ENCODE measurements around the gene SZT2. TPM values are rescaled to one million over a fixed set of nuclear protein-coding genes. Genes with fewer than 3 reads are reported as not detected.
"Not testable (repeated sequence)": the region's sequence is repeated elsewhere in the genome, so short reads cannot be mapped to it uniquely, and the experiment has no call there.

Gene SZT2
- polyA plus RNA-seq, 2 donors, result 9.8 to 39.3 TPM

DNA sequence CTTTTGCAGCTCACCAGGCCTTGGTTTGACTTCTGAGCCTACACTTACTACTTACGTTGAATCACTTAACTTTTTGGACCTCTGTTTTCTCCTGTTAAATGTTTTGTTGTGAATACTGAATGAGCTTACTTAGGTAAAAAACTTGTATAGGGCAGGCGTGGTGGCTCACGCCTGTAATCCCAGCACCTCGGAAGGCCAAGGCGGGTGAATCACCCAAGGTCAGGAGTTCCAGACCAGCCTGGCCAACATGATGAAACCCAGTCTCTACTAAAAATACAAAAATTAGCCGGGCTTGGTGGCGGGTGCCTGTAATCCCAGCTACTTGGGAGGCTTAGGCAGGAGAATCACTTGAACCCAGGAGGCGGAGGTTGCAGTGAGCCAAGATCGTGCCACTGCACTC lies 10.7 kb downstream of the SZT2 start:
- H3K27me3 ChIP-seq (ENCODE audit: control insufficient read depth in 1 of 2, insufficient read depth in 2 of 2, low read length in 2 of 2); H3K9me3 ChIP-seq (ENCODE audit: control insufficient read depth in 2 of 2, insufficient read depth in 1 of 2, low read depth in 1 of 2, low read length in 1 of 2); H3K27ac ChIP-seq (ENCODE audit: low read depth in 2 of 2, low read length in 1 of 2); H3K4me1 ChIP-seq (ENCODE audit: control insufficient read depth in 2 of 2, insufficient read depth in 2 of 2, low read length in 1 of 2); H3K4me3 ChIP-seq (ENCODE audit: low read depth in 1 of 2, low read length in 2 of 2): not testable (repeated sequence)
- H3K36me3 ChIP-seq (ENCODE audit: control insufficient read depth in 2 of 2, insufficient read depth in 2 of 2, low read length in 1 of 2), result peaks cover 8 to 15% of the 10 kb centered on the region in 2 donors
- WGBS, 2 donors, result 90 to 92% methylated on average over 9 of the region's 9 CpGs

DNA sequence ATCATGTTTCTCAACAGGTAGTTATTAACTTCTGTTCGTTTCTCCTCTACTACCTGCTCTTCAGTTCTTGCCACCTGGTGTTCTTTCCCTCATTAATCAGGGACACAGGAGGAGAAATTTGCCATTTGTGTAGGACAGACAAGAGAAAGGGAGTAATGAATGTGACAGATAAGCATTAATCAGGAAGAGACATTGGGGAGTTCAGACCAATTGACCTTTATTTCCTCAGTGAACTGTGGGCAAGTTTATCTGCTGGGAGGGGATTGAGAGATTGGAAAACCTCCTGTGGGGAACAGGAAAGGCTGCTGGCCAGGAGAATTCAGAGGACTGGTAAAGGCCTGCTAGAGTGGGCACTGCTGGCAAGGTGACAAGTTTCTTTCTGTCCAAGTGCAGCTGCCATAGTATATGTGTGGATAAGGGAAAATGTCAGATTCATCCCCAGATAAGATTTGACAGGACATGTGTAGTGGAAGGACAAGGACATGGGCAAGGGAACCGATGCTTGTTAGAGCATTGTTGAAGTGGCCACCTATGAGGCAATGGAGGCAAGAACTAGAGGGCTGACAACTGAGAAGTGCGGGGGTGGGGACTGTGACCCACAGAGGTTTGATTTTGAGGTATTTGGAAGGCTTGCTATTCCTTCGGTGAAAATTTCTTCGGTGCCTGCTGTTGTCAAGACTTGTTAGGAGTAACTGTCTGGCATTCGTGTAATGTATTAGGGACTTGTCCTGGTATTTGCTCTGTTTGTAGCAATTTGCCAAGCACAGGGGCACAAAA lies 12.6 kb downstream of the SZT2 start:
- WGBS, 2 donors, result 81 to 85% methylated on average over 6 of the region's 6 CpGs
- H3K36me3 ChIP-seq (ENCODE audit: control insufficient read depth in 2 of 2, insufficient read depth in 2 of 2, low read length in 1 of 2), result peaks cover 13 to 19% of the 10 kb centered on the region in 2 donors
- H3K4me1 ChIP-seq (ENCODE audit: control insufficient read depth in 2 of 2, insufficient read depth in 2 of 2, low read length in 1 of 2), result no peaks in the 10 kb centered on the region
- no peak overlapping the region for H3K27ac ChIP-seq (ENCODE audit: low read depth in 2 of 2, low read length in 1 of 2)
- no peaks in the 10 kb centered on the region for H3K9me3 ChIP-seq (ENCODE audit: control insufficient read depth in 2 of 2, insufficient read depth in 1 of 2, low read depth in 1 of 2, low read length in 1 of 2)
- no peaks in the 10 kb centered on the region for H3K27me3 ChIP-seq (ENCODE audit: control insufficient read depth in 1 of 2, insufficient read depth in 2 of 2, low read length in 2 of 2)
- no peak overlapping the region for H3K4me3 ChIP-seq (ENCODE audit: low read depth in 1 of 2, low read length in 2 of 2)

DNA sequence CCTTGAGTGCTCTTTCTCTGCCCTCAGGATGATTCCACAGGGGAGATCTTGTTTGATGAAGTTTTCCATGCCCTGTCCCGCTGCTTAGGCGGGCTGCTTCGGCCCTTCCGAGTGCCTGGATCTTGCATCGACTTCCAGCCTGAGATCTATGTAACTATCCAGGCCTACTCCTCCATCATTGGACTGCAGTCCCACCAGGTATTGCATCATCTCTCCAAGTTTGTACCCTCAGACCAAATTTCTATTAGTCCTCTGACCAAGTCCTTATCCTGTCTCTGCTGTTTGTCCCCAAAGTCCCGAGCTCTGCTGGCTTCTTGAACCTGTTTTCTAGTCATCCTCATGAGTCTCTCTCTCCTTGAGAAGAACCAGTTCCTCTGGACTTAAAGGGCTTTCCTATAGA lies 14.7 kb downstream of the SZT2 start:
- Histone ChIP-seq H3K4me3 (ENCODE audit: low read depth in 1 of 2, low read length in 2 of 2) (no peak overlapping the region), H3K27ac (ENCODE audit: low read depth in 2 of 2, low read length in 1 of 2) (no peak overlapping the region), H3K9me3 (ENCODE audit: control insufficient read depth in 2 of 2, insufficient read depth in 1 of 2, low read depth in 1 of 2, low read length in 1 of 2) (no peaks in the 10 kb centered on the region), H3K36me3 (ENCODE audit: control insufficient read depth in 2 of 2, insufficient read depth in 2 of 2, low read length in 1 of 2) (peaks cover 13 to 21% of the 10 kb centered on the region in 2 donors), H3K27me3 (ENCODE audit: control insufficient read depth in 1 of 2, insufficient read depth in 2 of 2, low read length in 2 of 2) (no peaks in the 10 kb centered on the region), H3K4me1 (ENCODE audit: control insufficient read depth in 2 of 2, insufficient read depth in 2 of 2, low read length in 1 of 2) (no peaks in the 10 kb centered on the region)
- WGBS, 2 donors, result 98% methylated on average over 6 of the region's 6 CpGs

DNA sequence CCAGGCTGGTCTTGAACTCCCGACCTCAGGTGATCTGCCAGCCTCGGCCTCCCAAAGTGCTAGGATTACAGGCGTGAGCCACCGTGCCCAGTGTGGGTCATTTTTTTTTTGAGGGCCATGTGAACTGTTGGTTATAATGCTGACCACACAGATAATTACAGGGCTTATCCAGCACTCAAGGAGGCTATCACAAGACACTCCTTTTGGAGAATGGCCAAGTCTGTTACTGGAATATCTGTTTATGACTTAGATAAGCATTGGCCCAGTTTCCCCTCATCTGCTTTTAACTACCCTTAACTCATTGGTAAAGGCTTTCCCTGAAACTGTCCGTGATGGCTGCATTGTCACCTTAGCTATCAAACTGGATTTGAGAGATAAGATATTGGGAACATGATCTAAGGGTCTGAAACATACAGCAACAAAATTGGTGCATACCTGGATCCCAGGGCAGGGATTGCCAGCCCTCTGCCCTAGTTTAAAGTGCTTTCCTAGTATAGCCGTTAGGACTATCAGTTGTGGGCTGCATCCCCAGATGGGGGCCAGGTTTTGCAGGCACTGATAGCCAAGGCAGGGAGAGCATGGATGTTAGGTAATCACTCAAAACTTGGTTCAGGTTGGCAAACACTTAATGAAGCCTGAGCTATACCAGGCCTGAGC lies 15.6 kb downstream of the SZT2 start:
- no peaks in the 10 kb centered on the region for H3K9me3 ChIP-seq (ENCODE audit: control insufficient read depth in 2 of 2, insufficient read depth in 1 of 2, low read depth in 1 of 2, low read length in 1 of 2)
- H3K4me1 ChIP-seq (ENCODE audit: control insufficient read depth in 2 of 2, insufficient read depth in 2 of 2, low read length in 1 of 2), result no peaks in the 10 kb centered on the region
- 84 to 92% methylated on average over 6 of the region's 6 CpGs for WGBS, 2 donors
- peaks cover 13 to 21% of the 10 kb centered on the region in 2 donors for H3K36me3 ChIP-seq (ENCODE audit: control insufficient read depth in 2 of 2, insufficient read depth in 2 of 2, low read length in 1 of 2)
- H3K27ac ChIP-seq (ENCODE audit: low read depth in 2 of 2, low read length in 1 of 2), result no peak overlapping the region
- H3K4me3 ChIP-seq (ENCODE audit: low read depth in 1 of 2, low read length in 2 of 2), result no peak overlapping the region
- H3K27me3 ChIP-seq (ENCODE audit: control insufficient read depth in 1 of 2, insufficient read depth in 2 of 2, low read length in 2 of 2), result no peaks in the 10 kb centered on the region

DNA sequence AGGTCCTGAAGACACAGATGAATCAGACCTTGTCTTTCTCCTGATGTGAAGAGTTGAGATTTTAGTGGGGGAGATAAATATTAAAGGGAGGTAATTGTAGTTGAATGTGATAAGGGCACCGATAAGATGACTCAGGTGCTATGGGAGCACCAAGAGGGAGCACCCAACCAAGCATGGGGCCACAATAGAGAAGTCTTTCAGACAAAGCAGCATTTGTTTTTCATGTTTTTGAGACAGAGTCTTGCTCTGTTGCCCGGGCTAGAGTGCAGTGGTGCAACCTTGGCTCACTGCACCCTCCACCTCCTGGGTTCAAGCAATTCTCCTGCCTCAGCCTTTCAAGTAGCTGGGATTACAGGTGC lies 16.2 kb downstream of the SZT2 start:
- H3K9me3 ChIP-seq (ENCODE audit: control insufficient read depth in 2 of 2, insufficient read depth in 1 of 2, low read depth in 1 of 2, low read length in 1 of 2), result no peaks in the 10 kb centered on the region
- H3K27me3 ChIP-seq (ENCODE audit: control insufficient read depth in 1 of 2, insufficient read depth in 2 of 2, low read length in 2 of 2), result no peaks in the 10 kb centered on the region
- H3K4me3 ChIP-seq (ENCODE audit: low read depth in 1 of 2, low read length in 2 of 2), result no peak overlapping the region
- H3K27ac ChIP-seq (ENCODE audit: low read depth in 2 of 2, low read length in 1 of 2), result no peak overlapping the region
- H3K36me3 ChIP-seq (ENCODE audit: control insufficient read depth in 2 of 2, insufficient read depth in 2 of 2, low read length in 1 of 2), result peaks cover 14 to 21% of the 10 kb centered on the region in 2 donors
- WGBS, 2 donors, result 88 to 94% methylated on average over 2 of the region's 2 CpGs
- H3K4me1 ChIP-seq (ENCODE audit: control insufficient read depth in 2 of 2, insufficient read depth in 2 of 2, low read length in 1 of 2), result no peaks in the 10 kb centered on the region

DNA sequence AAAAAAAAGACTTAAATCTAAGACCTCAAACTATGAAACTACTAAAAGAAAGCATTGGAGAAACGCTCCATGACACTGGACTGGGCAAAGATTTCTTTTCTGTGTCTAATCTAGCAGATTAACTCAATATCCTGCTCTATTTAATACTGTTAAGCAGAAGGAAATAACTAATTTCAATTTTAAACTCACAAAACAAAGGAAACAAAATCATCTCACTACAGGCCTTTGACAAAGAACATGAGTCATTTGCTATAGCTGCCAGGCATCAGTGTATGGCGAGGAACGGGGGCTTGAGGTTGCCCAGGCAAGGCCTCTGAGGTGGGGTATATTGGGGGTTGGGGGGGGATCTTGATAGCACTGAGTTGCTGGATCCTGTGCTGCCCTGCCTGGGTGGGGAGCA lies 20.9 kb downstream of the SZT2 start:
- peaks cover 5 to 19% of the 10 kb centered on the region in 2 donors for H3K36me3 ChIP-seq (ENCODE audit: control insufficient read depth in 2 of 2, insufficient read depth in 2 of 2, low read length in 1 of 2)
- H3K4me3 ChIP-seq (ENCODE audit: low read depth in 1 of 2, low read length in 2 of 2), result no peak overlapping the region
- no peak overlapping the region for H3K27ac ChIP-seq (ENCODE audit: low read depth in 2 of 2, low read length in 1 of 2)
- WGBS, 2 donors, result 70 to 83% methylated on average over 3 of the region's 3 CpGs
- H3K27me3 ChIP-seq (ENCODE audit: control insufficient read depth in 1 of 2, insufficient read depth in 2 of 2, low read length in 2 of 2), result no peaks in the 10 kb centered on the region
- no peaks in the 10 kb centered on the region for H3K4me1 ChIP-seq (ENCODE audit: control insufficient read depth in 2 of 2, insufficient read depth in 2 of 2, low read length in 1 of 2)
- no peaks in the 10 kb centered on the region for H3K9me3 ChIP-seq (ENCODE audit: control insufficient read depth in 2 of 2, insufficient read depth in 1 of 2, low read depth in 1 of 2, low read length in 1 of 2)

DNA sequence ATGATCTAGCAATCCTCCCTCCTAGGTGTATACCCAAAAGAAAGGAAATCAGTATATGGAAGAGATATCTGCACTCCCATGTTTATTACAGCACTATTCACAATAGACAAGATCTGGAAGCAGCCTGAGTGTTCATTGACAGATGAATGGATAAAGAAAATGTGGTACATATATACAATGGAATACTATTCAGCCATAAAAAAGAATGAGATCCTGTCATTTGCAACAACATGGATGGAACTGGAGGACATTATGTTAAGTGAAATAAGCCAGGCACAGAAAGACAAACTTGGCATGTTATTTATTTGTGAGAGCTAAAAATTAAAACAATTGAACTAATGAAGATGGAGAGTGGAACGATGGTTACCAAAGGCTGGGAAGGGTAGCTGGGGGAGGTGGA lies 23.7 kb downstream of the SZT2 start:
- not testable (repeated sequence) for H3K27ac ChIP-seq (ENCODE audit: low read depth in 2 of 2, low read length in 1 of 2); H3K27me3 ChIP-seq (ENCODE audit: control insufficient read depth in 1 of 2, insufficient read depth in 2 of 2, low read length in 2 of 2); H3K9me3 ChIP-seq (ENCODE audit: control insufficient read depth in 2 of 2, insufficient read depth in 1 of 2, low read depth in 1 of 2, low read length in 1 of 2); H3K4me3 ChIP-seq (ENCODE audit: low read depth in 1 of 2, low read length in 2 of 2); H3K4me1 ChIP-seq (ENCODE audit: control insufficient read depth in 2 of 2, insufficient read depth in 2 of 2, low read length in 1 of 2)
- peaks cover 3 to 19% of the 10 kb centered on the region in 2 donors for H3K36me3 ChIP-seq (ENCODE audit: control insufficient read depth in 2 of 2, insufficient read depth in 2 of 2, low read length in 1 of 2)
- WGBS, 2 donors, result 96 to 100% methylated on average over 1 of the region's 1 CpG

DNA sequence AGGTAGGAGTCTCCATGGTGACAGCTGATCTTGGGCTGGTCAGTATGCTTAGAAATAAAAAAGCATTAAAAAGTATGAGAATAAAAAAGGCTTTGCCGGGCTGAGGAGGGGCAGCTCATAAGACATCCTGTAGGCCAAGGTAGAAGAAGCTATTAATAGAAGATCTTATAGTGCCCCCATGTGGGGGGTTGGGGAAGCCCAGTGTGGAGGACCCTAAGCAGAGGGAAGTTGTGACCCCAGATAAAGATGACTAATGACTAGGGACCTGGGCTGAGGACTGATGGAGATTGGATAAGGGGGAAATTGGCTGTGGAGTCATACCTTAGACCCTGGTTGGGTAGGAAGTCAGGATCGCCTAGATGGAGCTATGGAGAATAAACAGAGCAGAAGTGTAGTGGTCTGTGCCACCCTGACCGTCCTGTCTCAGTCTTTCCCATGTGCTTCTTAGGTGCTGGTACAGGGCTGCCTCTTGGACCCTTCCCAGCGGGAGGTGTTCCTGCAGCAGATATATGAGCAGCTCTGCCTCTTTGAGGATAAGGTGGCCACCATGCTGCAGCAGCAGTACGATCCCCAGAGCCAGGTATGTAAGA lies 25.0 kb downstream of the SZT2 start:
- Histone ChIP-seq H3K9me3 (ENCODE audit: control insufficient read depth in 2 of 2, insufficient read depth in 1 of 2, low read depth in 1 of 2, low read length in 1 of 2) (no peaks in the 10 kb centered on the region), H3K27ac (ENCODE audit: low read depth in 2 of 2, low read length in 1 of 2) (no peak overlapping the region), H3K4me1 (ENCODE audit: control insufficient read depth in 2 of 2, insufficient read depth in 2 of 2, low read length in 1 of 2) (no peaks in the 10 kb centered on the region), H3K4me3 (ENCODE audit: low read depth in 1 of 2, low read length in 2 of 2) (no peak overlapping the region), H3K27me3 (ENCODE audit: control insufficient read depth in 1 of 2, insufficient read depth in 2 of 2, low read length in 2 of 2) (no peaks in the 10 kb centered on the region), H3K36me3 (ENCODE audit: control insufficient read depth in 2 of 2, insufficient read depth in 2 of 2, low read length in 1 of 2) (peaks cover 8 to 29% of the 10 kb centered on the region in 2 donors)
- whole genome bisulfite sequencing, 2 donors, result 81 to 84% methylated on average over 5 of the region's 5 CpGs

DNA sequence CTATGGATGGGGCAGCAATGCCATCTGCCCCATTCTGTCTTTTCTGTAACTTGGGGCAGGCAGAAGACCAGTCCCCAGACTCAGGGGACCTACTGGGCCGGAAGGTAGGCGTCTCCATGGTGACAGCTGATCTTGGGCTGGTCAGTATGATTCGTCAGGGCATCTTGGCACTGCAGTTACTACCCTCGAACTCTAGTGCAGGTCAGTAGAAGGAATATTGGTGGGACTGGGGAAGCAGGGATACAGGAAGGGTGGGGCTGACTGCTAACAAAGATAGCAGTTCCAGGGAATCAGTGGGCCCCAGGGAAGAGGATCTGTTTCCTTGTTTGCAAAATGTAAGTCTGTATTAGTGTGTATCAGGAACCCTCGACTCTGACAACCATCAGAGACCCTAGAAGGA lies 26.2 kb downstream of the SZT2 start:
- no peak overlapping the region for H3K27ac ChIP-seq (ENCODE audit: low read depth in 2 of 2, low read length in 1 of 2)
- no peaks in the 10 kb centered on the region for H3K27me3 ChIP-seq (ENCODE audit: control insufficient read depth in 1 of 2, insufficient read depth in 2 of 2, low read length in 2 of 2)
- no peaks in the 10 kb centered on the region for H3K9me3 ChIP-seq (ENCODE audit: control insufficient read depth in 2 of 2, insufficient read depth in 1 of 2, low read depth in 1 of 2, low read length in 1 of 2)
- 79 to 80% methylated on average over 5 of the region's 5 CpGs for WGBS, 2 donors
- H3K4me3 ChIP-seq (ENCODE audit: low read depth in 1 of 2, low read length in 2 of 2), result no peak overlapping the region
- H3K4me1 ChIP-seq (ENCODE audit: control insufficient read depth in 2 of 2, insufficient read depth in 2 of 2, low read length in 1 of 2), result no peaks in the 10 kb centered on the region
- peaks cover 20 to 38% of the 10 kb centered on the region in 2 donors for H3K36me3 ChIP-seq (ENCODE audit: control insufficient read depth in 2 of 2, insufficient read depth in 2 of 2, low read length in 1 of 2)

Measured in esophagus (tissue), 2 donors.